Retinal pigment epithelial cell (primary cell): ENCODE results near the gene OR1L8.
"Not testable (repeated sequence)": the region's sequence is repeated elsewhere in the genome, so short reads cannot be mapped to it uniquely, and the experiment has no call there.

Experiments used
- DNase-seq: peaks from one replicate; pipeline ENCODE4 v3.0.0-alpha.2; 2010; ENCODE audit warnings: low read depth
- H3K4me3 ChIP-seq: 2 replicates; pipeline ENCODE4 v1.5.1; 2011; ENCODE audit warnings: mild to moderate bottlenecking, low read length, control low read depth, moderate library complexity
- TF ChIP-seq, protein P1 (sequence below): conservative IDR thresholded peaks from 2 replicates; pipeline ENCODE4 v1.5.1; 2011; ENCODE audit warnings: low read depth, low read length, control low read depth, inconsistent platforms

The OR1L8 gene, protein sequence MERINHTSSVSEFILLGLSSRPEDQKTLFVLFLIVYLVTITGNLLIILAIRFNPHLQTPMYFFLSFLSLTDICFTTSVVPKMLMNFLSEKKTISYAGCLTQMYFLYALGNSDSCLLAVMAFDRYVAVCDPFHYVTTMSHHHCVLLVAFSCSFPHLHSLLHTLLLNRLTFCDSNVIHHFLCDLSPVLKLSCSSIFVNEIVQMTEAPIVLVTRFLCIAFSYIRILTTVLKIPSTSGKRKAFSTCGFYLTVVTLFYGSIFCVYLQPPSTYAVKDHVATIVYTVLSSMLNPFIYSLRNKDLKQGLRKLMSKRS

DNA sequence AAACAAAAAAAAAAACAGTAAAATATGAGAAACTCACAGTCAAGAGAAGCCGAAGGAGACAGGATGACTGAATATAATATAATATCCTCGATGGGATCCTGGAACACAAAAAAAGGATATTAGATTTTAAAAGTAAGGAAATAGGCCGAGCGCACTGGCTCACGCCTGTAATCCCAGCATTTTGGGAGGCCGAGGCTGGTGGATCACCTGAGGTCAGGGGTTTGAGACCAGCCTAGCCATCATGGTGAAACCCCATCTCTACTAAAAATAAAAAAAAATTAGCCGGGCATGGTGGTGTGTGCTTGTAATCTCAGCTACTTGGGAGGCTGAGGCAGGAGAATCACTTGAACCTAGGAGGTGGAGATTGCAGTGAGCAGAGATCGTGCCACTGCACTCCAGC is at the start of gene OR1L8:
OR1L8 (minus strand) TSS at position 101 of the 400 bp plus-strand sequence. CDS start 14,907 bp downstream, outside the sequence.
- not testable (repeated sequence) for DNase-seq, H3K4me3 ChIP-seq

DNA sequence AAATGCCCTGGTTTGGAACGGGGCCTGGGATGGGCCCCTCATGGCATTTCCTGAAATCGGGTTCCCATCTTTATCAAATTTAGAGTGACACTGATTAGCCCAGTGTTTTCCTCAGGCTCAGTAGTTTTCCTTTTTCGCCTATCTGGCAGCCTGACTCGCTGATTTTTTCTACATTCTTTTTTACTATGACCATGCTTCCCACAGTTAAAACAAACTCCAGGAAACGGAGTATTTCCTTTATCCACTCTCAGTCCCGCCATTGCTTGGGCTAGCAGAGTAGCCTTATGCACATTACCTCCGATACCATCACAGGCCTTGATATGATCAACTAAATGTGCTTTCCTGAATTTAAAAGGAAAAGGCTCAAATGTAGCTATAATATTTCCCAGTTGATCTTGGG is 36.8 kb upstream of the OR1L8 start:
- TF ChIP-seq, protein P1, sequence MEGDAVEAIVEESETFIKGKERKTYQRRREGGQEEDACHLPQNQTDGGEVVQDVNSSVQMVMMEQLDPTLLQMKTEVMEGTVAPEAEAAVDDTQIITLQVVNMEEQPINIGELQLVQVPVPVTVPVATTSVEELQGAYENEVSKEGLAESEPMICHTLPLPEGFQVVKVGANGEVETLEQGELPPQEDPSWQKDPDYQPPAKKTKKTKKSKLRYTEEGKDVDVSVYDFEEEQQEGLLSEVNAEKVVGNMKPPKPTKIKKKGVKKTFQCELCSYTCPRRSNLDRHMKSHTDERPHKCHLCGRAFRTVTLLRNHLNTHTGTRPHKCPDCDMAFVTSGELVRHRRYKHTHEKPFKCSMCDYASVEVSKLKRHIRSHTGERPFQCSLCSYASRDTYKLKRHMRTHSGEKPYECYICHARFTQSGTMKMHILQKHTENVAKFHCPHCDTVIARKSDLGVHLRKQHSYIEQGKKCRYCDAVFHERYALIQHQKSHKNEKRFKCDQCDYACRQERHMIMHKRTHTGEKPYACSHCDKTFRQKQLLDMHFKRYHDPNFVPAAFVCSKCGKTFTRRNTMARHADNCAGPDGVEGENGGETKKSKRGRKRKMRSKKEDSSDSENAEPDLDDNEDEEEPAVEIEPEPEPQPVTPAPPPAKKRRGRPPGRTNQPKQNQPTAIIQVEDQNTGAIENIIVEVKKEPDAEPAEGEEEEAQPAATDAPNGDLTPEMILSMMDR, result no peak
- no peak for DNase-seq
- no peak overlapping the region for H3K4me3 ChIP-seq

DNA sequence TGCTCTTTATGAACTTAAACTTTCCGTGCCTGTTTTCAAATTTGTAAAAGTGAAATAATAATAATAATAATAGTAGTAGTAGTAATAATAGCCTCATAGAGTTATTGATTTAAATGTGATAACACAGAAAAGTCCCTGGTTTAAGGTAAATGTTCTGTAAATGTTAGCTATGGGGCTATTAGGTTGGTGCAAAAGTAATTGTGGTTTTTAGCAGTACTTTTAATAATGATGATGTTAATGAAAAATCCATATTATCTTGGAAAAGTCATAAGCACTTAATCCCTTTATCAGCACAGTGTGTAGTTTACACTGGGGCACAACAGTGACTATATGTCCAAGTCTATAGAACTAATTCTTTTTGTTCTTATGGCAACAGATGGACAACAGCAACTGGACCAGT is 31.2 kb upstream of the OR1L8 start, which contains the start of gene OR1Q1:
OR1Q1 (plus strand) TSS at position 377 of the 400 bp plus-strand sequence; CDS start at position 377, 0 bp downstream.
- no peak for DNase-seq
- no peak within 1 kb of the TSS for H3K4me3 ChIP-seq
- TF ChIP-seq, protein P1, result no peak

DNA sequence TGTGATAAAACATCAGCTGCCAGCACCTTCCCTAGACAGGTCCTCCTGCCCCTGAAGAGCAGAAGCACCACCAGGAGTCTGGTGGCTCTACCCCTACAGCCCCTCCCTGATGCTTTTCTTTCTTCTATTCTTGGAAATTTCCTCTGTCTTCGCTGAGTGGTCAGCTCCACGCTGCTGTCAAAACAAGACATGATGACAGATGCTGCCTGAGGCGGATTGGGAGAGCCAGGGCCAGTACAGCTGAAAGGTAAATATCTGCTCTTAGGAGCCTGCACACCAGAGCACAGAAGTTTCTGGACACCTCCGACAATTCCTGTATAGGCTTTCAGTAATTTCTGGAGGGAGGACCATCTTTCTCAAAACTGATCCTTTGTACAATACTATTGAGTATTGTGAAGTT is 26.6 kb upstream of the OR1L8 start:
- no peak overlapping the region for H3K4me3 ChIP-seq
- DNase-seq, result no peak
- TF ChIP-seq, protein P1, result no peak

DNA sequence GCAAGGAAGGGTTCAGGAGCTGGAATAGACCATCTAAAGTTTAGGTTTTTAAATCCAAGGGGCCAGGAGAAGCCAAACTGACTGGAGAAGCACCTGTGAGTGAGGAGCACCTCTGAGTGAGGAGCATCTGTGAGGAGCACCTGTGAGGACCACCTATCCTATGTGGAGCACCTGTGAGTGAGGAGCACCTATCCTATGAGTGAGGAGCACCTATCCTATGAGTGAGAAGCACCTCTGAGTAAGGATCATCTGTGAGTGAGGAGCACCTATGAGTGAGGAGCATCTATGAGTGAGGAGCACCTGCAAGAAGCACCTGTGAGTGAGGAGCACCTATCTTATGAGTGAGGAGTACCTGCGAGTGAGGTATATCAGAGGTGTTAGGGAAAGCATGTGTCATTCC is 23.4 kb upstream of the OR1L8 start:
- TF ChIP-seq, protein P1, result no peak
- DNase-seq, result no peak
- no peak overlapping the region for H3K4me3 ChIP-seq

DNA sequence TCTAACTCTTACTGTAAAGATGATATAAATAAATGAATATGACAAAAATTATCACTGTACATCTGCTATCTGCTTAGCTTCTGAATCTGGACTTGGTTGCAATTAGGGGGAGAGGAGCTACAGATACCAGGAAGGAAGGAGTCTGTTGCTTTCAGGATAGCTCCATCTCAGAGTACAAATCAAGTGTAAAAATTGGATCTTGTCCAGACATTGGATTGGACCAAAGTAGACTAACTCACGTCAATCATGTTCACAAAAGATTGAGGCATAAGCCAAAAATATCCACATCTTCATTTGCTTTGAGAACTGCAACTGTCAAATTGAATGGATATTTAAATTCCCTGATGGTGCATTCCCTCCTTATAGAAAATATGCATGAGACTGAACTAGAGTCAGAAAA is 22.5 kb upstream of the OR1L8 start:
- TF ChIP-seq, protein P1, result no peak
- DNase-seq, result no peak
- no peak overlapping the region for H3K4me3 ChIP-seq

DNA sequence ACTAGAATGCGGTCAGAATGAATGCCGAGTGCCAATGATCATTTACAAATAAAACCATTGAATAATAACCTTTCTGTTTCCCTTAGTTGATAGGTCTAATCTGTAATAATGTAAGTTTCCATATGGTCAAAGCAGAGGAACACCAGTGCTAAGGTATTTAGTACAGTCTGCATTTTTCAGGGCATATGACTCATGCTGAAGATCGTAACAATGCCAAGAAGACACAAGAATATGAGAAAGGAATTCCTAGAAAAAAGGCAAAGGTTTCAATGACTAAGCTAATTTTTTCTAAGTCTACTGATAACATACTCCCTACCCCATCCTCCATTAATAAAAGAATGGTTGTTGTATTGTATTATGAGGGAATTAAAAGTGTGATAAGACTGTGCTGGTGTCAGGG is 2.8 kb downstream of the OR1L8 start:
- TF ChIP-seq, protein P1, result no peak

More for the DNA sequence above, 2.8 kb downstream of the OR1L8 start:
- peak; percentile 0 for DNase-seq
- no peak overlapping the region for H3K4me3 ChIP-seq
